Measurements from ENCODE around the gene FCER2. TPM values are rescaled to one million over a fixed set of nuclear protein-coding genes. Genes with fewer than 3 reads are reported as not detected.

The FCER2 gene
- total RNA-seq, 1 donor from 2014 or later: 0.30 TPM

DNA sequence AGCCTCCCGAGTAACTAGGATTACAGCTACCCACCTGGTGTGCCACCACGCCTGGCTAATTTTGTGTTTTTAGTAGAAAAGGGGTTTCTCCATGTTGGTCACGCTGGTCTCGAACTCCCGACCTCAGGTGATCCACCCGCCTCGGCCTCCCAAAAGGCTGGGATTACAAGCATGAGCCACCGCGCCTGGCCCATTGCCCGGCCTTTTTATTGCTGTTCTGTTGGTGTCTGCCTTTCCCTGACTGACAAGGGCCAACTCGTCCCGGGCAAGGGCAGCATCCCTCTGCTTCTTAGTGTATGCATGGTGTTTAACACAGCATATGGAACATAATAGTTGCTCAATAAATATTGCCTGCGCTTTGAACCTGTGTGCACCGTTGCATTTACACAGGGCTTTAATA is 39.3 kb downstream of the FCER2 start:
- no peaks in the 10 kb centered on the region for H3K9me3 ChIP-seq (replicated peaks)

DNA sequence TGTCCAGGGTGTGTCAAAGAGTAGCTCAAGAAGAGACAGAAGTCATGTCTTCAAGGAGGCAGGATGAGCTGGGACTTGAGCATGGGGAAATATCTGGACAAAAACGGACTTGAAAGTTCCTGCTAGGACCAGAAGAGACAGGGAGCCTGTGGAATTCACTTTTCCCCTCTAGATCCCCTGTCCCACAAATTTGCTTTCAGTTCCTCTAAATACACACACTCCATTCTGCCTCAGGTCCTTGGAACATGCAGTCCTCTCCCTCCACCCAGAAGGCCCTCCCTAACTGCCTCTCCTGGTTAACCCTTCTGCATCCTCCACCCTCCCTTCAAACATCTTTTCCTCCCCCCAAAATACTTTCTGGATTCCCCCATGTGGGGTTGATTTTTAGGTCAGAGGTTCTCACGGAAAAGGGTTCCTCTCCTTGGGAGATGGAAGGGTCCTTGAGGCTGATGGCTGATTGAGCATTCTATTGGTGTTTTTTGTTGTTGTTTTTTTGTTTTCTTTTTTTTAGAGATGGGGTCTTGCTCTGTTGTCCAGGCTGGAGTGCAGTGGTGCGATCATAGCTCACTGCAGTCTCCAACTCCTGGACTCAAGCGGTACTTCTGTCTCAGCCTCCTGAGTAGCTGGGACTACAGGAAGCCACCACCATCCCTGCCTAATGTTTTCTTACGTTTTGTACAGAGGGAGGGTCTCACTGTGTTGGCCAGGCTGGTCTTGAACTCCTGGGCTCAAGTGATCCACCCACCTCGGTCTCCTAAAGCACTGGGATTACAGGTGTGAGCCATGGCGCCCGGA is 40.0 kb downstream of the FCER2 start:
- intact Hi-C loops (cut with micrococcal nuclease): no loop called here
- Histone ChIP-seq H3K4me1 (no peaks in the 10 kb centered on the region), H3K36me3 (no peaks in the 10 kb centered on the region), H3K9me3 (replicated peaks) (no peaks in the 10 kb centered on the region), H3K27me3 (ENCODE audit: low read depth) (peaks cover 74% of the 10 kb centered on the region), H3K27ac (replicated peaks) (no peak overlapping the region), H3K4me3 (no peak overlapping the region)
- DNase-seq: no peak
- TF ChIP-seq, protein P1, sequence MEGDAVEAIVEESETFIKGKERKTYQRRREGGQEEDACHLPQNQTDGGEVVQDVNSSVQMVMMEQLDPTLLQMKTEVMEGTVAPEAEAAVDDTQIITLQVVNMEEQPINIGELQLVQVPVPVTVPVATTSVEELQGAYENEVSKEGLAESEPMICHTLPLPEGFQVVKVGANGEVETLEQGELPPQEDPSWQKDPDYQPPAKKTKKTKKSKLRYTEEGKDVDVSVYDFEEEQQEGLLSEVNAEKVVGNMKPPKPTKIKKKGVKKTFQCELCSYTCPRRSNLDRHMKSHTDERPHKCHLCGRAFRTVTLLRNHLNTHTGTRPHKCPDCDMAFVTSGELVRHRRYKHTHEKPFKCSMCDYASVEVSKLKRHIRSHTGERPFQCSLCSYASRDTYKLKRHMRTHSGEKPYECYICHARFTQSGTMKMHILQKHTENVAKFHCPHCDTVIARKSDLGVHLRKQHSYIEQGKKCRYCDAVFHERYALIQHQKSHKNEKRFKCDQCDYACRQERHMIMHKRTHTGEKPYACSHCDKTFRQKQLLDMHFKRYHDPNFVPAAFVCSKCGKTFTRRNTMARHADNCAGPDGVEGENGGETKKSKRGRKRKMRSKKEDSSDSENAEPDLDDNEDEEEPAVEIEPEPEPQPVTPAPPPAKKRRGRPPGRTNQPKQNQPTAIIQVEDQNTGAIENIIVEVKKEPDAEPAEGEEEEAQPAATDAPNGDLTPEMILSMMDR (IDR thresholded peaks at IDR 0.05; ENCODE audit: borderline replicate concordance): no peak

More for the DNA sequence above, 39.3 kb downstream of the FCER2 start:
- Histone ChIP-seq H3K36me3 (no peaks in the 10 kb centered on the region), H3K27me3 (ENCODE audit: low read depth) (peaks cover 81% of the 10 kb centered on the region), H3K4me1 (no peaks in the 10 kb centered on the region), H3K27ac (replicated peaks) (no peak overlapping the region), H3K4me3 (no peak overlapping the region)
- TF ChIP-seq, protein P1 (IDR thresholded peaks at IDR 0.05; ENCODE audit: borderline replicate concordance): no peak
- no peak for DNase-seq
- intact Hi-C loops (cut with micrococcal nuclease): no loop called here

DNA sequence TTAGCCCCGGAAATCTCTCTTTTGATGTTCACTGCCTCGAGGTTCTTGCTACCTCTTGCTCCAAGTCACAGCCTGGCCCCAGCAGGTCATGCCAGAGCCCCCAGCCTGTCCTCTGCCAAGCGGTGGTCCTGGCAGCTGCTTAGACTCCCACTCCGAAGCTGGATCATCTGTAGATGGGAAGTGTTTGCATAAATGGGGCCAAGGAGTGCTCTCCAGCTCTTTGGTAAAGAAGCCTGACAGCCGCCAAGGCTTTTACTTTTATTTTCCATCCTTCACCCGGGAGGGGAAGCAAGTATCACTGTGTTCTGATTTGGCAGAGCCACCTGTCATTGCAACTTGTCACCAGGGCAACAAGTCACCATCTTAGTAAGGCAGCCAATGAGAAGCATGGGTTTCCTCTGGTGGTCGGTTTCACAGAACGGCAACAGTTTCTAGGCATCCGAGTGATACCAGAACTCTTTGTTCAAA is 43.7 kb downstream of the FCER2 start:
- intact Hi-C loops (cut with micrococcal nuclease): no loop called here
- H3K27ac ChIP-seq (replicated peaks): no peak overlapping the region

DNA sequence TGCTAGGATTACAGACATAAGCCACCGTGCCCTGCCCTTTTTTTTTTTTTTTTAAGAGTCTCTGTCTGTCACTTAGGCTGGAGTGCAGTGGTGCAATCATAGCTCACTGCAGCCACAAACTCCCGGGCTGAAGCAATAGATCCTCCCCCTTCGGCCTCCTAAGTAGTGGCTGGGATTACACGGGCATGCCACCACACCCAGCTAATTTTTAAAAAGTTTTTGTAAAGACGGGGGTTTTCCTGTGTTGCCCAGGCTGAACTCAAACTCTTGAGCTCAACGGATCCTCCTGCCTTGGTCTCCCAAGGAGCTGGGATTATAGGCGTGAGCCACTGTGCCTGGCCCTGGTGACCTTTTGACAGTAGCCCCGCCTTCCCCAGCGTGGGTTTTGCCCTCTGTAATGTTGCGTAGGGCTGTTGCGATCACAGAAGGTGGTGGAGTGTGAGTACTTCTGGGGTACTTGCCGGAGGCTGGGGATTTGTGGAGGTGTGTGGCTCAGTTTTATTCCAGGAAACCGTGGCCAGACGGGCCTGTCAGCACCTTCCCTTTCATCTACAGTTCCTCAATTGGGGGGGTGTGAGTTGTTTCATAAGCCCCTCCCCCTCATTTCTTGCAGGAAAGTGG is 44.7 kb downstream of the FCER2 start:
- peaks cover 41% of the 10 kb centered on the region for H3K27me3 ChIP-seq (ENCODE audit: low read depth)
- no peaks in the 10 kb centered on the region for H3K36me3 ChIP-seq
- H3K27ac ChIP-seq (replicated peaks): no peak overlapping the region
- H3K9me3 ChIP-seq (replicated peaks): no peaks in the 10 kb centered on the region
- DNase-seq: no peak
- H3K4me3 ChIP-seq: no peak overlapping the region
- intact Hi-C loops (cut with micrococcal nuclease): no loop called here
- H3K4me1 ChIP-seq: peaks cover 2% of the 10 kb centered on the region
- TF ChIP-seq, protein P1 (IDR thresholded peaks at IDR 0.05; ENCODE audit: borderline replicate concordance): no peak

More for the DNA sequence above, 43.7 kb downstream of the FCER2 start:
- Histone ChIP-seq H3K36me3 (no peaks in the 10 kb centered on the region), H3K4me1 (no peaks in the 10 kb centered on the region), H3K27me3 (ENCODE audit: low read depth) (peaks cover 51% of the 10 kb centered on the region), H3K9me3 (replicated peaks) (no peaks in the 10 kb centered on the region), H3K4me3 (no peak overlapping the region)
- TF ChIP-seq, protein P1 (IDR thresholded peaks at IDR 0.05; ENCODE audit: borderline replicate concordance): no peak
- no peak for DNase-seq

DNA sequence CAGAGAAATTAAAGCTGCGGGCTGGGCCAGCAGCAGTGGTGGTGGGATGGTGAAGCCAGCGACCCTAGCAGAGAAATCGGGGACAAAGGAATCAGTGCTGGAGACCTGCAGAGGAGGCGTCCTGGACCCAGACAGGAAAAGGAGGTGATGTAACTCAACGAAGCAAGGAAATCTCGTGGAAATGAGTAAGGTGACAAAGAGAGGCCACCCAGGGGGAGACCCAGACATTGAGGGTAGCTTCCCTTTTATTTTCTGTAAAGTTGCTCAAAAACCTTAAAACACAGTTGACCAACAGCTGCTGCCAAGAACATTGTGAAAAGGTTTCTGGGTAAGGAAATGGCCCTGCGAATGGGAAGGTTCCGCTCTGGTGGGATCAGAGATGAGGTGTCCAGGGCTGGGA is 46.4 kb downstream of the FCER2 start:
- intact Hi-C loops (cut with micrococcal nuclease): no loop called here

More for the DNA sequence above, 46.4 kb downstream of the FCER2 start:
- H3K36me3 ChIP-seq: no peaks in the 10 kb centered on the region
- H3K4me3 ChIP-seq: no peak overlapping the region
- TF ChIP-seq, protein P1 (IDR thresholded peaks at IDR 0.05; ENCODE audit: borderline replicate concordance): no peak
- H3K9me3 ChIP-seq (replicated peaks): no peaks in the 10 kb centered on the region
- peaks cover 29% of the 10 kb centered on the region for H3K27me3 ChIP-seq (ENCODE audit: low read depth)
- DNase-seq: no peak
- H3K4me1 ChIP-seq: peaks cover 4% of the 10 kb centered on the region
- no peak overlapping the region for H3K27ac ChIP-seq (replicated peaks)
